GM21390 (cell line): ENCODE data around the gene IFNGR1.

ENCODE experiments used
- ATAC-seq: cut with Tn5 transposase; IDR thresholded peaks from one replicate; pipeline ENCODE4 v1.9.1; 2021; ENCODE audit not compliant: unreplicated experiment

The IFNGR1 gene

GRCh38 chr6:137156650-137157049 lies 62.5 kb downstream of the IFNGR1 start:
- ATAC-seq: no peak

DNA sequence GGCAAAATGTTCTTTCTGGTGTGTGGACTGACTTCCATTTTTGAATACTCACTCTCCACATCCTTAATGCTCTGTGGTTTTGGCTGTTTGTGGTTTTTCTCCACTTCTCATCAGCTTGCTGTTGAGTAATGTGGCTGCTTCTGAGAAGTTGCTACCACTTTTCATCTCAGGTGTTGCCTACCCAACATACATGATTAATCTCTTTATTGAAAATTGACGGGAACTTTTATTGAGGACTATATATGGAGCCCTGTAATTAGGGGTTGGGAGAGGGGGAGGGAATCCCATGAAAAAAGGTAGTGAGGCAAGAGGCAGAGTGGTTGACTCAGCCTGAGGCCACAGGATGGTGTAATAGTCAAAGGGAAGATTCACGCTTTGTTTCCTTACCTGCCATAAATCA lies 63.4 kb downstream of the IFNGR1 start:
- no peak for ATAC-seq

- no peak for ATAC-seq
Observed at GRCh38 chr6:137150072-137150471, 69.1 kb downstream of the IFNGR1 start.

- no peak for ATAC-seq
Observed at GRCh38 chr6:137149035-137149393, 70.2 kb downstream of the IFNGR1 start.

- ATAC-seq: no peak
Observed at GRCh38 chr6:137148306-137149034, 70.7 kb downstream of the IFNGR1 start.
